Endothelial cell of umbilical vein (primary cell): ENCODE data around the gene ZNF624. TPM values are rescaled to one million over a fixed set of nuclear protein-coding genes. Genes with fewer than 3 reads are reported as not detected.

Experiments
- BruUV-seq: library from RNA; stranded (reverse); fragments of 400-500 nt; replicated peaks from 2 replicates; lab custom pipeline; 2021; lab: Mats Ljungman, UMichigan
- CTCF ChIA-PET: fragments of 300-600, 350-600 bp; sonication (Branson Sonifier 250); formaldehyde crosslinking; loops from one replicate; lab custom pipeline; 2021; ENCODE audit warnings: antibody characterized with exemption, inconsistent platforms; lab: Charles Lee
- POLR2A ChIA-PET: fragments of 300-600, 350-600 bp; sonication (Branson Sonifier 250); formaldehyde crosslinking; loops from one replicate; lab custom pipeline; 2021; ENCODE audit warnings: antibody characterized with exemption, inconsistent platforms; lab: Charles Lee
- DNase-seq: peaks from one replicate; pipeline ENCODE4 v3.0.0-alpha.2; 2011; ENCODE audit warnings: low read depth, low spot score
- FAIRE-seq: peaks from 2 replicates; lab custom pipeline; 2011; peaks lifted over from hg19 to GRCh38; lab: Jason Lieb, UNC
- H2AFZ ChIP-seq: 2 replicates; pipeline ENCODE4 v1.6.0; 2012; ENCODE audit warnings: low read depth, low read length, control low read depth, inconsistent platforms
- H3K27ac ChIP-seq: 2 replicates; pipeline ENCODE4 v1.5.1; 2011; ENCODE audit warnings: low read depth, mild to moderate bottlenecking, control low read depth, low read length, moderate library complexity; ENCODE audit not compliant: insufficient read depth
- H3K27me3 ChIP-seq, 2 experiments: 2 replicates each; pipeline versions ENCODE4 v1.6.0 to v1.6.1; 2011; ENCODE audit warnings: low read length in 2 of 2, mixed read lengths in 1 of 2; ENCODE audit not compliant: control insufficient read depth in 2 of 2, insufficient read depth in 2 of 2
- H3K36me3 ChIP-seq, 2 experiments: 2 replicates in 1 of 2; 3 replicates in 1 of 2; pipeline ENCODE4 v1.5.1; 2011; ENCODE audit warnings: low read length in 2 of 2, mild to moderate bottlenecking in 1 of 2, moderate library complexity in 1 of 2; ENCODE audit not compliant: control insufficient read depth in 2 of 2, insufficient read depth in 2 of 2; ENCODE audit errors: extremely low read depth in 1 of 2
- H3K4me1 ChIP-seq: 3 replicates; pipeline ENCODE4 v1.5.1; 2011; ENCODE audit warnings: mild to moderate bottlenecking, low read length; ENCODE audit not compliant: control insufficient read depth, insufficient read depth; ENCODE audit errors: extremely low read depth
- H3K4me2 ChIP-seq: 2 replicates; pipeline ENCODE4 v1.6.1; 2011; ENCODE audit warnings: low read length, control low read depth, mixed read lengths; ENCODE audit not compliant: insufficient read depth
- H3K4me3 ChIP-seq, 3 experiments: fragments of 200-600 bp in 1 of 3; sonication (generic), shearing (Covaris generic) in 1 of 3; replicated peaks in 1 of 3; 2 replicates each; pipeline ENCODE4 v1.5.1; 2011 to 2016; ENCODE audit warnings: control low read depth in 3 of 3, low read length in 3 of 3, mild to moderate bottlenecking in 2 of 3, inconsistent platforms in 1 of 3, low read depth in 1 of 3, moderate library complexity in 1 of 3; ENCODE audit not compliant: insufficient read depth in 1 of 3
- H3K79me2 ChIP-seq: 2 replicates; pipeline ENCODE4 v1.6.0; 2012; ENCODE audit warnings: low read length, inconsistent platforms; ENCODE audit not compliant: control insufficient read depth, insufficient read depth
- H3K9ac ChIP-seq: replicated peaks from 2 replicates; pipeline ENCODE3; 2011; ENCODE audit warnings: low read length, control low read depth; ENCODE audit not compliant: insufficient read depth; ENCODE audit errors: extremely low read depth
- H3K9me1 ChIP-seq: replicated peaks from 3 replicates; pipeline ENCODE4 v1.6.0; 2011; ENCODE audit warnings: mild to moderate bottlenecking, low read length; ENCODE audit not compliant: control insufficient read depth, insufficient read depth; ENCODE audit errors: extremely low read depth
- H3K9me3 ChIP-seq: replicated peaks from 2 replicates; pipeline ENCODE4 v1.5.1; 2012; ENCODE audit warnings: low read length, inconsistent platforms; ENCODE audit not compliant: control insufficient read depth, insufficient read depth
- H4K20me1 ChIP-seq: replicated peaks from 2 replicates; pipeline ENCODE3; 2011; ENCODE audit warnings: mild to moderate bottlenecking, low read length; ENCODE audit not compliant: control insufficient read depth, insufficient read depth; ENCODE audit errors: extremely low read depth
- EZH2 ChIP-seq: IDR thresholded peaks from 2 replicates; pipeline ENCODE4 v1.6.1; 2012; ENCODE audit warnings: borderline replicate concordance, low read depth, mild to moderate bottlenecking, moderate library complexity, low read length, inconsistent platforms; ENCODE audit not compliant: severe bottlenecking
- FOS ChIP-seq: IDR thresholded peaks from 2 replicates; pipeline ENCODE4 v1.6.1; 2011; ENCODE audit warnings: mild to moderate bottlenecking, low read length, moderate library complexity, borderline replicate concordance; ENCODE audit not compliant: insufficient read depth
- GATA2 ChIP-seq: IDR thresholded peaks from 2 replicates; pipeline ENCODE4 v1.7.0; 2011; ENCODE audit warnings: low read depth, mild to moderate bottlenecking, moderate library complexity, mixed read lengths, low read length; ENCODE audit not compliant: insufficient read length, insufficient read depth
- JUN ChIP-seq: IDR thresholded peaks from 2 replicates; pipeline ENCODE4 v1.6.1; 2011; ENCODE audit warnings: borderline replicate concordance, low read depth; ENCODE audit not compliant: insufficient read length, insufficient read depth
- MYC ChIP-seq: IDR thresholded peaks from one replicate; pipeline ENCODE4 v1.6.1; 2011; ENCODE audit warnings: mild to moderate bottlenecking, low read depth, low read length
- POLR2A ChIP-seq: IDR thresholded peaks from 2 replicates; pipeline ENCODE4 v1.6.1; 2012; ENCODE audit warnings: low read depth, mild to moderate bottlenecking, control low read depth, low read length
- POLR2AphosphoS5 ChIP-seq: IDR thresholded peaks from 2 replicates; pipeline ENCODE4 v1.6.1; 2012; ENCODE audit warnings: low read depth, mild to moderate bottlenecking, control low read depth, low read length, moderate library complexity; ENCODE audit not compliant: insufficient read depth
- dilution Hi-C: fragments of 300-500 bp; cut with MboI; formaldehyde crosslinking; loops from one replicate; pipeline ENCODE4 v1.15.0; 2019; ENCODE audit warnings: low sequenced_read_pairs; ENCODE audit not compliant: extremely low pct_ligation_motif_present
- intact Hi-C: fragments of 100-400 bp; cut with micrococcal nuclease; formaldehyde crosslinking; loops from one replicate; pipeline ENCODE4 v1.10.0; 2022
- polyA plus RNA-seq, 4 experiments: library from polyadenylated mRNA; depleted of rRNA in 3 of 4; stranded (reverse) in 3 of 4; unstranded in 1 of 4; fragments of >200 nt; gene quantifications; 2 replicates each; pipeline versions ENCODE4 v1.2.1 to v1.2.3, GENCODE V29; 2011 to 2012; ENCODE audit warnings: missing spikeins in 1 of 4
- total RNA-seq: library from RNA; stranded (reverse); gene quantifications from 2 replicates; pipeline ENCODE4 v1.2.3, GENCODE V29; 2021
- TF ChIP-seq, protein P1 (sequence below), 2 donors: IDR thresholded peaks; 1 replicate in 1 of 2; 2 replicates in 1 of 2; pipeline ENCODE4 v1.5.1; 2011; ENCODE audit warnings: low read length in 2 of 2, mild to moderate bottlenecking in 2 of 2, moderate library complexity in 2 of 2, control low read depth in 1 of 2, inconsistent platforms in 1 of 2, low read depth in 1 of 2; ENCODE audit not compliant: insufficient read depth in 1 of 2; ENCODE audit errors: extremely low read depth in 1 of 2
- TF ChIP-seq, protein P2 (sequence below): IDR thresholded peaks from 2 replicates; pipeline ENCODE4 v1.6.1; 2011; ENCODE audit not compliant: insufficient read depth, insufficient read length

ZNF624 gene
- total and polyA plus RNA-seq, 2 donors (not counting 3 experiments of a cell fraction or from before 2014, with no cell fraction given), result 0.77 to 5.7 TPM

DNA sequence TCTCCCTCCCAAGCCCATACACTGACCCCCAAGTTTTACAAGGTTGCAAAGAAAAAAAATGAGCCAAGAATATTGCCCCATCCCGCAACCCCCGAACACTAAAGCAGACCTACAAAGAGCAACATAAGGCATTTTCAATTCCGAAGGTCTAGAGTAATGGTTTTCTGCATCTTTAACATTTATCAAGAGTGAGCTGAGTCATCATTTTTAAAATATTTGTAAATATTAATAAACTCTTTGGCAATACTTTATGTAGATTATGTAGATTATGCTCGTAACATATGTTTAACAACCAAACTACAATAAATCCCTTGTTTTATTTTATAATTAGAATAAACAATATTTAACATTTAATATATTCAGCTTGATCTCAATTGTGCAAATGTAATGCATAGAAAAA, 1.4 kb downstream of the ZNF624 start:
- TF ChIP-seq, protein P1, sequence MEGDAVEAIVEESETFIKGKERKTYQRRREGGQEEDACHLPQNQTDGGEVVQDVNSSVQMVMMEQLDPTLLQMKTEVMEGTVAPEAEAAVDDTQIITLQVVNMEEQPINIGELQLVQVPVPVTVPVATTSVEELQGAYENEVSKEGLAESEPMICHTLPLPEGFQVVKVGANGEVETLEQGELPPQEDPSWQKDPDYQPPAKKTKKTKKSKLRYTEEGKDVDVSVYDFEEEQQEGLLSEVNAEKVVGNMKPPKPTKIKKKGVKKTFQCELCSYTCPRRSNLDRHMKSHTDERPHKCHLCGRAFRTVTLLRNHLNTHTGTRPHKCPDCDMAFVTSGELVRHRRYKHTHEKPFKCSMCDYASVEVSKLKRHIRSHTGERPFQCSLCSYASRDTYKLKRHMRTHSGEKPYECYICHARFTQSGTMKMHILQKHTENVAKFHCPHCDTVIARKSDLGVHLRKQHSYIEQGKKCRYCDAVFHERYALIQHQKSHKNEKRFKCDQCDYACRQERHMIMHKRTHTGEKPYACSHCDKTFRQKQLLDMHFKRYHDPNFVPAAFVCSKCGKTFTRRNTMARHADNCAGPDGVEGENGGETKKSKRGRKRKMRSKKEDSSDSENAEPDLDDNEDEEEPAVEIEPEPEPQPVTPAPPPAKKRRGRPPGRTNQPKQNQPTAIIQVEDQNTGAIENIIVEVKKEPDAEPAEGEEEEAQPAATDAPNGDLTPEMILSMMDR (IDR thresholded peaks at IDR 0.05; ENCODE audit: extremely low read depth in 1 of 2, insufficient read depth in 1 of 2, low read depth in 1 of 2, low read length in 2 of 2), result no peak
- TF ChIP-seq GATA2 (no peak), POLR2A (no peak), MYC (no peak), FOS (no peak), POLR2AphosphoS5 (no peak), EZH2 (no peak), JUN (no peak)
- TF ChIP-seq, protein P2, sequence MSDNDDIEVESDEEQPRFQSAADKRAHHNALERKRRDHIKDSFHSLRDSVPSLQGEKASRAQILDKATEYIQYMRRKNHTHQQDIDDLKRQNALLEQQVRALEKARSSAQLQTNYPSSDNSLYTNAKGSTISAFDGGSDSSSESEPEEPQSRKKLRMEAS, result no peak
- Histone ChIP-seq H3K9me1 (no peaks in the 10 kb centered on the region), H3K36me3 (no peaks in the 10 kb centered on the region), H3K9me3 (no peaks in the 10 kb centered on the region), H3K9ac (no peak overlapping the region), H3K79me2 (peaks cover 3% of the 10 kb centered on the region), H4K20me1 (no peaks in the 10 kb centered on the region), H3K4me3 (no peak overlapping the region), H3K27me3 (peaks cover 2 to 9% of the 10 kb centered on the region in 2 experiments), H3K4me1 (peaks cover 11% of the 10 kb centered on the region), H3K27ac (no peak overlapping the region), H2AFZ (no peak overlapping the region), H3K4me2 (peak overlapping the region; percentile 89)
- FAIRE-seq, result no peak
- dilution Hi-C loops (no loop called here), intact Hi-C loops (loop anchor here (5.0 kb wide), 1 partner anchor 115 kb away; no protein-coding TSS in a partner anchor)
- POLR2A ChIA-PET, result interaction anchor here (0.5 kb wide), 1 partner anchor 211 kb away, joined by 4 read pairs; no protein-coding TSS in a partner anchor
- no TSS peak for BruUV-seq
- DNase-seq, result no peak
- CTCF ChIA-PET, result interaction anchor here (1.0 to 1.4 kb wide), 2 partner anchors 63 to 68 kb away, joined by 3 to 4 read pairs; no protein-coding TSS in a partner anchor
